HG03521 (cell line): ENCODE results near the gene ADM.

Source experiments
- ATAC-seq: cut with Tn5 transposase; IDR thresholded peaks from one replicate; pipeline ENCODE4 v1.9.1; 2021; ENCODE audit warnings: mild to moderate bottlenecking, moderate library complexity; ENCODE audit not compliant: unreplicated experiment

ADM gene

DNA sequence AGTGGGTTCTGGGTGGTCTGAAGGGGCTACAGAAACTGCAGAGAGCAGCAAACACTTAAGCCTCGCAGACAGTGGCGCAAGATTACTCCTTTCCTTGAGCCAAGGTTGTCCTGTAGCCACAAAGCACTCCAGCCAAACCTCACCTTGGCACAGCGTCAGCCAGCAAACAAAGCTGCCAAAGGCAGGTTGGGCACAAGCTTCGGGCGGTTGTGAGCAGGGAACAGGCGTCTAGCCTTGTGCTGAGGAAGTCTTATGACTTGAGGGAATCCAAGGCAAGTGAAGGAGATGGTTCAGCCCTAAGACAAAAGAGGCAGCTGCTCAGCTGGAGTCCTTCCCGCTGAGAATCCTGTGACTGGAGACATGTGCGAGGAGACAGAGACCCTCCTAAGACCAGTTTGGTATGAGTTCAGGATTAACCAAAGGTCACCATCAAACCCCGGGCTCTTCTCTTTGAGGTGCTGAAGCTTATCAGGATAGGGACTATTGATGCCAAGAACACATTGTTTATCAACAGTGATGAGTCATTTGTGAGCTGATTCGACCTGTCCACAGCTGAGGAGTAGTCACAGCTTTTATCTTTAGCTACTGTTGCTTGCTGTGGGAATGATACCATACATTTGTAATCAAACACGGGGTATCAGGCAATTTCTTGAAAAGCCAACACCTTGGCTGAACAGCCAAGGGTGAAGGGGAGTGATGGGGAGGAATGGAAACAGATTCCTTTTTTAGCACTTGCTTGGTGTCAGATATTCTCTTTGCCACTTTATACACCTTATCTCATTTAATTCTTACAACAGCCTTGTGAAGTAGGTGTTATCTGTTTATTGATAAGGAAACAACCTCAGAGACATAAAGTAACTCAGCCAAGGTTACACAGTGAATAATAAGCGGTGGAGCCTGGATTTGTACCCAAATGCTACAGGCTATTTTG is 4.6 kb downstream of the ADM start:
- ATAC-seq, result no peak

- no peak for ATAC-seq
These were observed 5.5 kb downstream of the ADM start for GRCh38 chr11:10310301-10310841.

GRCh38 chr11:10311802-10312201 is 6.9 kb downstream of the ADM start:
- ATAC-seq, result no peak

GRCh38 chr11:10314199-10315072 is 9.6 kb downstream of the ADM start:
- peak; percentile 86 for ATAC-seq

GRCh38 chr11:10315083-10315482 is 10.2 kb downstream of the ADM start:
- no peak for ATAC-seq

DNA sequence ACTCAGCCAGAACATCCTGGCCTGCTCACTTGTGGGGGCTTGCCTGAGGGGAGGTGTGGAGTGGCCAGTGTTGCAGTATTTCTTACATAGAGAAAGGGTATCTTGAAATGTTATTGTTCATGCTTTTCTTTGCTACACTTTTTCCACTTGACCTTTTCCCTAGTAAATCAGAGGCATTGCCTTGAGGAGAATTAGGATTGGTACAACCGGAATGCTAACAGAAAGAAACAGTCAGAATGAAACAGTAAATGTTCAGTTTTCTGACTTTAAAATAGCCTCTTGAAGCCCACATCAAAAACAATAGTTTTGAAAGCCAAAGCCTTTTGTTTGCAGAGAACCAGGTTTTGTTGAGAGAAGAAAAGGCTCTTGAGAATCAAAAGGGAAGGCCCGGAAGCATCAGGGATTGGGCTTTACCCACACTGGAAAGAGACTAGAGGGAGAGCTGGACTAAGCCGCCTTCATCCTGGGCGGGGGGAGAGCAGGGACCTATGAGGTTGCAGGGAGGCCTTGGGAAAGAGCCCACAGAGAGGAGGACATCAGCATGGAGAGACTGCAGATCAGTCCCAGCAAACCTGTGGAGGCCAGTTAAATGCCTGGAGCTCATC is 12.4 kb downstream of the ADM start:
- no peak for ATAC-seq

DNA sequence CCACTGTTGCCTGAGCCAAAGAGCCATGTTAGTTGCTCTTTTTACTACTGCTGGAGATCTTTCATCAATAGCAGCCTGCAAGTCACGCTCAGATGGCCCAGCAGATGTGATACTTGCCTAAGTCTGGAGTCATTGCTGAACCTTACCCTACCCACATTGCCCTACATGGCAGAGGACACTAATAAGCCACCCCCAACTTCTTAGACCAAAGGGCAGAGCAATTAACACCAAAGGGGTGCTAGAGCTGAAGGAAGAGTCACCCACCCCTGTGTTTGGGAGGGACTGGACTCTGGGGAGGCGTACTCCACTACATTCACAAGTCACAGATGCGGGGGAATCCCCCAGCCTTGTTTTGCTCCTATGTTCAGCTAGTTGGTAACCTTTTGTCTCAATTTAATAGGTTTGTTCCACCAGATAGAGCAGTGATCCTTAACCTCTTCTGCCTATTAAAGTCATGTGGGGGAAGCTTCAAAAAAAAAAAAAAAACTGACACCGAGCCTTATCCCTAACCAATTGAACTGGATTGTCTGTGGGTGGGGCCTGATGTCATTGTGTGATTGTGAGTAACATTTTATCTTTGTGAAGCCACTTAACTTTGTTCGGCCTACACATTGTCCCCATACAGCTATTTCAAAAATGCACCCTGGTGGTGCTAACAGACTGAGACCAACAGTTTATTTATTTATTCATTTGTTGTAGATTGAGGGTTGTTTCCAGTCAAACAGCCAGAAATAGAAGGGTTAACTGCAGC is 13.1 kb downstream of the ADM start:
- no peak for ATAC-seq

DNA sequence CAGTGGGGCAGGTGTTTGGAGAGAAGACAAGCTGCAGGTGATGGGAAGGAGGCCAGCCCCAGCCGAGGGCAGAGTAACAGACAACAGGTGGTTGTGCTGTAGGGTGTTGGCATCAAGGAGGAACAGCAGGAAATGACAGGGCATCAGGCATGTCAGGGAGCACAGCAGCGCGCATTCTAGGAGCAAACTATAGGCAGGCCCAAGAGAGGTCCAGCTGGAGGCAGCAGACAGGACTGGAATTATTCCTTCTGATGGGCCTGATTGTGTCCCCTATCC is 13.6 kb downstream of the ADM start:
- ATAC-seq, result no peak

- no peak for ATAC-seq
These were observed 15.1 kb downstream of the ADM start for GRCh38 chr11:10319702-10320558.

- no peak for ATAC-seq
These were observed 16.0 kb downstream of the ADM start for GRCh38 chr11:10320736-10321465.

- no peak for ATAC-seq
These were observed 17.5 kb downstream of the ADM start for GRCh38 chr11:10322401-10322800.

- ATAC-seq, result no peak
These were observed 18.2 kb downstream of the ADM start for GRCh38 chr11:10322830-10323792.

DNA sequence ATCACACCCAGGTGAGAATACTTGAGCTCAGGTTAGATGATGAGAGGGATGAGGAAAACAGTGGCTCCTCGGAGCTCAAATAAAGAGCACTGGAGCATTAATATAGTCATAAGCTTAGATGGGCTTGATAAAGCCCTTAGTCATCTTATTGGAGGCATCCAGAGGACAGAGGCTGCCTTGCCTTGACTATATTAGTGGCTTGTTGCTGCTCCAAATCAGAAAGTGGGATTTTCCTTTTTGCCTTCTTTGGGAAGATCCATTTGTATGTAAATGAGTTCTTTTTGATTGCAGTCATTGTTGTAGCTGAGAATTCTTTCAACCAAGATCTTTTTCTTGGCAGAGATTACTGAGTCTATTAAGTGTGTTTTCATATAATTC is 18.9 kb downstream of the ADM start:
- ATAC-seq, result no peak

- ATAC-seq, result no peak
These were observed 19.6 kb downstream of the ADM start for GRCh38 chr11:10324474-10324873.

- no peak for ATAC-seq
These were observed 20.6 kb downstream of the ADM start for GRCh38 chr11:10325277-10326011.

DNA sequence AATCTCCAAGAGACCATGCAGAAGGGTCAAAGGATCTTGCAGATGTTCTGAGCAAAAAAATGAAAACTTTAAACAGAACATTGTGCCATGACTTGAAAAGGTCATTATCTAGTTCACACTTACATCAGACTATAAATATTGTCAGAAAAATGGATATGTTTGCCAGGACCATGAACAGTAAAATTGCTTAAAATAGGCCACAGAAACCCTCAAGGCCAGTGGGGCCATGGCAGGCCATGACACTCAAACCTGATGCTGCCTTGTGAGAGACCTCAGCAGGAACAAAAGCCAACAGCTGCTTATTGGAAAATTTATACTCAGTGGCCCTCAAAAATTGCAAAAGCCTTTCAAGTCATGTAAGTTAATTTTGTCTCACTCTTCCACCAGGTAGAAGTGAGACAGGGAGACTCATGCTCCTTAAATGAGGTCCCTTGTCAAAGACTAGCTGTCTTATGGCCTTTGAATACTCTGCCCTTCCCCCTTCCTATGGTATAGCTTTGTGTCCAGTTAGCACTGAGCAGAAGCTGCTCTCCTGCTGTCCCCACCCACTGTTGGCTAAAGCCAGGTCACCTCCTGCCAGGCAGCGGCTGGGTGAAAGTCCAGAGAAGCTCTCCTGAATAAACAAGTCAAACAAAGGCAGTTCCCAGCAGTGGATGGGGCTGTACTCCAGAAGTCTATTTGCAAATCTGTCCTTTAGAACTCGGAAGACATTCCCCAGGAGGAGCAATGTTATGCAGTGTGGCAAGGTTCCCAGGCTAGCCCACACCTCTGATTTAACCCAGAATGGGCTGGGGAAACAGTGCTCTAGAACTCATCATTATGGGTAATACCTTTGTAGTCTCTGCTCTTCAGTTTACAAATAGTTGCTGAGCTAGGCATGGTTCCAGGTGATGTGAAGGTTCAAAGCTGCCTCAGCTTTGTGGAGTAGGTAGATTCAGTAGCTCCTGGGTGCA is 21.4 kb downstream of the ADM start:
- no peak for ATAC-seq
